HepG2 (cell line): ENCODE measurements around the gene ALDH16A1. TPM values are rescaled to one million over a fixed set of nuclear protein-coding genes. Genes with fewer than 3 reads are reported as not detected.

Experiments used
- CBX1 ChIP-seq: IDR thresholded peaks from one replicate; pipeline ENCODE4 v1.6.1; 2016; ENCODE audit warnings: antibody characterized with exemption, low read depth
- ELF4 ChIP-seq: sonication (generic); formaldehyde crosslinking; IDR thresholded peaks from 2 replicates; pipeline ENCODE4 v1.5.0; 2020; ENCODE audit warnings: missing genetic modification reagents, mild to moderate bottlenecking, moderate library complexity, borderline replicate concordance
- IRF2 ChIP-seq: IDR thresholded peaks from 2 replicates; pipeline ENCODE4 v1.6.1; 2018; ENCODE audit warnings: missing genetic modification reagents, missing compliant biosample characterization
- PRDM15 ChIP-seq: sonication (generic); formaldehyde crosslinking; IDR thresholded peaks from 2 replicates; pipeline ENCODE4 v1.4.0; 2020; ENCODE audit warnings: missing genetic modification reagents
- RXRA ChIP-seq: sonication (generic); formaldehyde crosslinking; IDR thresholded peaks from 2 replicates; pipeline ENCODE4 v1.5.1; 2020; ENCODE audit warnings: missing genetic modification reagents
- TBX2 ChIP-seq: sonication (generic); formaldehyde crosslinking; IDR thresholded peaks from 2 replicates; pipeline ENCODE4 v1.5.0; 2020; ENCODE audit warnings: missing genetic modification reagents, mild to moderate bottlenecking, borderline replicate concordance
- TRIM22 ChIP-seq: fragments of 450-650 bp; IDR thresholded peaks from 2 replicates; pipeline ENCODE4 v1.6.1; 2017
- ZBTB46 ChIP-seq: sonication (generic); formaldehyde crosslinking; IDR thresholded peaks from 2 replicates; pipeline ENCODE4 v1.4.0; 2020; ENCODE audit warnings: mild to moderate bottlenecking, missing genetic modification reagents, borderline replicate concordance
- ZNF20 ChIP-seq: sonication (generic); formaldehyde crosslinking; IDR thresholded peaks from 2 replicates; pipeline ENCODE4 v1.4.0; 2020; ENCODE audit warnings: mild to moderate bottlenecking, moderate library complexity, missing genetic modification reagents
- ZNF547 ChIP-seq: sonication (generic); formaldehyde crosslinking; IDR thresholded peaks from 2 replicates; pipeline ENCODE4 v1.5.1; 2020; ENCODE audit warnings: mild to moderate bottlenecking, missing genetic modification reagents
- ZNF580 ChIP-seq: IDR thresholded peaks from 2 replicates; pipeline ENCODE4 v1.6.1; 2016; ENCODE audit warnings: low read depth, borderline replicate concordance
- ZNF609 ChIP-seq: sonication (generic); formaldehyde crosslinking; IDR thresholded peaks from 2 replicates; pipeline ENCODE4 v1.4.0; 2020; ENCODE audit warnings: mild to moderate bottlenecking, missing genetic modification reagents, borderline replicate concordance
- ZNF670 ChIP-seq: sonication (generic); formaldehyde crosslinking; IDR thresholded peaks from 2 replicates; pipeline ENCODE4 v1.8.0; 2022; ENCODE audit warnings: mild to moderate bottlenecking, missing genetic modification reagents, borderline replicate concordance
- ZNF720 ChIP-seq: sonication (generic); formaldehyde crosslinking; IDR thresholded peaks from 2 replicates; pipeline ENCODE4 v1.4.0; 2020; ENCODE audit warnings: missing genetic modification reagents
- ZNF75D ChIP-seq: sonication (generic); formaldehyde crosslinking; IDR thresholded peaks from 2 replicates; pipeline ENCODE4 v1.8.1; 2023; ENCODE audit warnings: missing genetic modification reagents, mild to moderate bottlenecking, borderline replicate concordance
- ZNF790 ChIP-seq: sonication (generic); formaldehyde crosslinking; IDR thresholded peaks from 2 replicates; pipeline ENCODE4 v1.8.0; 2022; ENCODE audit warnings: missing genetic modification reagents, mild to moderate bottlenecking, borderline replicate concordance
- polyA plus RNA-seq, 8 experiments: library from polyadenylated mRNA; depleted of rRNA in 3 of 8; stranded (reverse) in 7 of 8; unstranded in 1 of 8; fragments of >200 nt; fragmentation: Illumina TruSeq in 4 of 8; extraction: Trizol in 4 of 8; gene quantifications; 2 replicates each; pipeline versions ENCODE4 v1.2.1 to v1.2.3, GENCODE V29; 2011 to 2016; ENCODE audit warnings: low read depth in 4 of 8, missing spikeins in 1 of 8, mixed read lengths in 1 of 8; ENCODE audit not compliant: insufficient read depth in 1 of 8
- total RNA-seq, 5 experiments: library from RNA; depleted of rRNA; stranded (reverse); fragments of >200 nt; fragmentation: Illumina TruSeq; extraction: Trizol; gene quantifications; 2 replicates each; pipeline ENCODE4 v1.2.3, GENCODE V29; 2016; ENCODE audit warnings: low read depth in 1 of 5

The ALDH16A1 gene
- total and polyA plus RNA-seq, 2 of the 13 experiments (the other 11 are each of a cell fraction or from before 2014, with no cell fraction given), result 8.4 to 34.9 TPM

- TF ChIP-seq PRDM15 (CRISPR knock-in tag) (no peak), RXRA (CRISPR knock-in tag) (peak; percentile 66; the same call in 1 of the 2 replicates), IRF2 (CRISPR knock-in tag) (peak; percentile 94), ZNF580 (CRISPR knock-in tag) (no peak), ZNF20 (CRISPR knock-in tag) (no peak), ZNF790 (CRISPR knock-in tag) (no peak), CBX1 (peak; percentile 17), ZNF609 (CRISPR knock-in tag) (no peak), ZNF670 (CRISPR knock-in tag) (peak; percentile 84; the same call in 1 of the 2 replicates), ELF4 (CRISPR knock-in tag) (no peak), ZNF75D (CRISPR knock-in tag) (no peak), ZNF547 (peak; percentile 75; the same call in 1 of the 2 replicates), ZBTB46 (CRISPR knock-in tag) (peak; percentile 72; the same call in 1 of the 2 replicates), TBX2 (no peak; the same call in 1 of the 2 replicates), TRIM22 (no peak), ZNF720 (CRISPR knock-in tag) (0 out of 2 replicates have a peak, but pooled peaks have one; percentile 3)
Observed at GRCh38 chr19:49443366-49444099, 9.5 kb upstream of the ALDH16A1 start (continued).
